Measurements from ENCODE around the gene PALM.

Gene PALM

DNA sequence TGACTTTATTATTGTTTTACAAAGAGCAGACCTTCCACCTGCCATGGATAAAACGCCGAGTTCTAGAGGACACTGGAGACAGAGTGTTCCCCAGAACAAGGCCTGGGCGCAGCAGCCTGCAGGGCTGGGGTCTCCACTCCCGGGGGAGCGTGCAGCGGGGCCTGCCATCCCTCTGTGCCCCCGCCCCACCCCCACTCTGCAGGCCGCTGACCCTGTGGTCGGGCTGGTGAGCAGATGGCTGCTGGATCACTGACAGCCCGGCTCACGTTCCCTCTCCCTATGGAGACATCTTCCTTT, 79.9 kb downstream of the PALM start:
- no peak overlapping the region for H3K27ac ChIP-seq
- TF ChIP-seq, protein P1, sequence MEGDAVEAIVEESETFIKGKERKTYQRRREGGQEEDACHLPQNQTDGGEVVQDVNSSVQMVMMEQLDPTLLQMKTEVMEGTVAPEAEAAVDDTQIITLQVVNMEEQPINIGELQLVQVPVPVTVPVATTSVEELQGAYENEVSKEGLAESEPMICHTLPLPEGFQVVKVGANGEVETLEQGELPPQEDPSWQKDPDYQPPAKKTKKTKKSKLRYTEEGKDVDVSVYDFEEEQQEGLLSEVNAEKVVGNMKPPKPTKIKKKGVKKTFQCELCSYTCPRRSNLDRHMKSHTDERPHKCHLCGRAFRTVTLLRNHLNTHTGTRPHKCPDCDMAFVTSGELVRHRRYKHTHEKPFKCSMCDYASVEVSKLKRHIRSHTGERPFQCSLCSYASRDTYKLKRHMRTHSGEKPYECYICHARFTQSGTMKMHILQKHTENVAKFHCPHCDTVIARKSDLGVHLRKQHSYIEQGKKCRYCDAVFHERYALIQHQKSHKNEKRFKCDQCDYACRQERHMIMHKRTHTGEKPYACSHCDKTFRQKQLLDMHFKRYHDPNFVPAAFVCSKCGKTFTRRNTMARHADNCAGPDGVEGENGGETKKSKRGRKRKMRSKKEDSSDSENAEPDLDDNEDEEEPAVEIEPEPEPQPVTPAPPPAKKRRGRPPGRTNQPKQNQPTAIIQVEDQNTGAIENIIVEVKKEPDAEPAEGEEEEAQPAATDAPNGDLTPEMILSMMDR (conservative IDR thresholded peaks at IDR 0.05): no peak
- TF ChIP-seq ZFX (IDR thresholded peaks at IDR 0.05): no peak

DNA sequence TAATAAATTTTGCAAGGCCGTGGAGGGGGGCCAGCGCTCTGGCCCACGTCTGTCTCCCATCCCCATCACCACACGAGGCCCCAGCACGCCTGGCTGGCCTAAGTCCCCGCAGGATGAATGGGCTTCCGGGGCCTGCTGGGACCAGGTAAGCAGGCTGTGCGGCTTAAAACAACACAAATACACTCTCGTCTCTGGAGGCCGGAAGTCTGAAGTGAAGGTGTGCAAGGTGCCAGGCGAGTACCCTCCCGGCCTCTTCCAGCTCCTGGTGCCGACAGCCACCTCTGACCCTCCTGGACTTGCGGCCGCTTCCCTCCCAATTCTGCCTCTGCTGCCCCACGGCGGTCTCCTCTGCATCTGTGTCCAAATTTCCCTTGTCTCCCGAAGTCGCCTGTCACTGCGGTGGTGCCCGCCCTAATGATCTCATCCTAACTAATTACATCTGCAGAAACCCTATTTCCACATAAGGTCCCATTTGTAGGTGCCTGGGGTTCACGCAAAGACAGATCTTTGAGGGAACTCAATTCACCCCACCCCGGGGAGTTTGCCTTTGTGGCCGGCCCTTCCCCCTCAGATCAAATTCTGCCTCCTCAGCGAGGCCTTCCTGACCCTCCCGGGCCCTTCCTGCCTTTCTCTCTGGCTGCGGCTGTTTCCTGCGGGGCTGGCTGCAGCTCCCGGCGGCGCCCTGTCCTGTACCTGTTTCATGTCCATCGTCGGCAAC, 80.4 kb downstream of the PALM start:
- H3K27ac ChIP-seq: no peak overlapping the region
- no peak for TF ChIP-seq ZFX (IDR thresholded peaks at IDR 0.05)
- TF ChIP-seq, protein P1 (conservative IDR thresholded peaks at IDR 0.05): no peak

DNA sequence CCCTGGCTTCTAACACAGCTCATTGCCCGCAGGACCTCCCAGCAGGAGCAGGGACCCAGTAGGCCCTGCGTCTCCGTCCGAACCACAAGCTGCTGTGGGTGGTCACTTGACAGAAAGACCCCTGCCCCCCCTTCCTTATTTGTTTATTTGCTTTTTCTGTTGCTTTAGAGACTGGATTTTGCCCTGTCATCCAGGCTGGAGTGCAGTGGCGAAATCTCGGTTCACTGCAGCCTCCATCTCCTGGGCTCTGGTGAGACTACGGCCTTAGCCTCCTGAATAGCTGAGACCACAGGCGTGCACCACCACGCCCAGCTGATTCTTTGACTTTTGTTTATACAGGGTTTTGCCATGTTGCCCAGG, 80.9 kb downstream of the PALM start:
- no peak for TF ChIP-seq ZFX (IDR thresholded peaks at IDR 0.05)
- H3K27ac ChIP-seq: no peak overlapping the region

DNA sequence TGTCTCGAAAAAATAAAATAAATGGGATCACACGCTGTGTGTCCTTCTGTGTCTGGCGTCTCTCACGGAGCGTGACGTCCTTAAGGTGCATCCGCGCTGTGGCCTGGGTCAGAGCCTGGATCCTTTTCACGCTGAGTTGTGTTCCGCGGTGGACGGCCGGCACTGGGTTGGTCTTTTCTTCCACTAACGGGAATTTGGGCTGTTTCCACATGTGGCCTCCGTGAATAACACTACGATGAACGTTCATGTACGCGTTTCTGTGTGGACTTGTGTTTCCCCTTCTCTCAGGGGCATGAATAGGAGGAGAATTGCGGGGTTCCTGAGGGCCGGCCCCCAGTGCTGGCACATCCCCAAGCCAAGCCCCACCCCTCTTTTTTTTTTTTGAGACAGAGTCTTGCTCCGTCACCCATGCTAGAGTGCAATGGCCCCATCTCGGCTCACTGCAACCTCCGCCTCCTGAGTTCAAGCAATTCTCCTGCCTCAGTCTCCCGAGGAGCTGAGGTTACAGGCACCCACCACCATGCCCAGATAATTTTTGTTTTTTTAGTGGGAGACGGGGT, 82.4 kb downstream of the PALM start:
- no peak for TF ChIP-seq ZFX (IDR thresholded peaks at IDR 0.05)
- TF ChIP-seq, protein P1 (conservative IDR thresholded peaks at IDR 0.05): no peak

DNA sequence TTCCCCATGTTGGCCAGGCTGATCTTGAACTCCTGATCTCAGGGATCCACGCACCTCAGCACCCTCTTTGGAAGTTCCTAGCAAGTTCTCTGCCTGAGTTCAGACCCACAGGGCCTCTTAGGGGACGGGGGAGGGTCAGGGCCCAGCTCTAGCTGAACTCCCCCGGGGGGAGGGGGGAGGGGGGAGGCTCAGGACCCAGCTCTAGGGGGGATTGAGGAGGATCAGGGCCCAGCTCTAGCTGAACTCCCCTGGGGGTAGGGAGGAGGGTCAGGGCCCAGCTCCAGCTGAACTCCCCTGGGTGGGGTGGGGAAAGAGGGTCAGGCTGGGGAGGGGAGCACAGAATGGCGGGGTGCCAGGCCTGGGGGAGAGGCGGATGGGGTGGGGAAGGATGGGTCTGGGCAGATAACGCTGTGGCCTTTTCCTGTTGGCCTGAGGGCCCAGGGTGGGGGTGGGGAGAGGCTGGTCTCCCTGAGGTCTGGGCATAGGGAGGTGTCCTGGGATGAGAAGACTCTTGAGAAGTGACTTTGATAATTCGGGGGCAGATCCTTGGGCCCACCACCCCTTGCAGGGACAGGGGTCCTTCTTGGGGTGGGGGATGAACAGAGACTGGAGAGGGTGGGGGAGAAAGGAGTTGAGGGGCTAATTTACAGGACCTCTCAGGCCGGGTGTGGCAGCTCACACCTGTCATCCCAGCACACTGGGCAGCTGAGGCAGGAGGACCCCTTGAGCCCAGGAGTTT, 83.0 kb downstream of the PALM start:
- H3K27ac ChIP-seq: no peak overlapping the region
- TF ChIP-seq ZFX (IDR thresholded peaks at IDR 0.05): no peak
- TF ChIP-seq, protein P1 (conservative IDR thresholded peaks at IDR 0.05): no peak

More for the DNA sequence above, 82.4 kb downstream of the PALM start:
- no peak overlapping the region for H3K27ac ChIP-seq

DNA sequence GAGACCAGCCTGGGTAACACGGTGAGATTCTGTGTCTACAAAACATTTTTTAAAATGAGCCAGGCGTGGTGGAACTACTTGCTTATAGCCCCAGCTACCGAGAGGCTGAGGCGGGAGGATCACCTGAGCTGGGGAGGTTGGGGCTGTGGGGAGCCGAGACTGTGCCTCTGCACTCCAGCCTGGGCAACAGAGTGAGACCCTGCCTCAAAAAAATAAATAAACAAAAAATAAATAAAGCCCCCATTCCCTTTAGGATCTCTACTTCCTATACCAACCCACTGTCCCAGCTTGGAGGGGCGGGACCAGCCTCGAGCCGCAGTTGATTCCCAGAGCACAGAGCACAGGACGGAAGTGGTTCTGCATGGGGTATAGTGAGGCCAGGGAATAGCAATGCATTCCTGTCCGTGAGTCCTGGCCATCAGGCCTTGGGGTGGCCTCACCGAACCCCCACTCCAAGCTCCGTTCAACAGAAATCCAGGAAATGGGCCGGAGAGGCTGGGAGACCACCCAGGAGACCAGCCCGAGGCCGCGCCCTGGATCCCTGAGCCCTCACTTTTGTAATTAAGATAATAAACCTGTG, 83.7 kb downstream of the PALM start:
- H3K27ac ChIP-seq: no peak overlapping the region
- no peak for TF ChIP-seq ZFX (IDR thresholded peaks at IDR 0.05)
- TF ChIP-seq, protein P1 (conservative IDR thresholded peaks at IDR 0.05): no peak

DNA sequence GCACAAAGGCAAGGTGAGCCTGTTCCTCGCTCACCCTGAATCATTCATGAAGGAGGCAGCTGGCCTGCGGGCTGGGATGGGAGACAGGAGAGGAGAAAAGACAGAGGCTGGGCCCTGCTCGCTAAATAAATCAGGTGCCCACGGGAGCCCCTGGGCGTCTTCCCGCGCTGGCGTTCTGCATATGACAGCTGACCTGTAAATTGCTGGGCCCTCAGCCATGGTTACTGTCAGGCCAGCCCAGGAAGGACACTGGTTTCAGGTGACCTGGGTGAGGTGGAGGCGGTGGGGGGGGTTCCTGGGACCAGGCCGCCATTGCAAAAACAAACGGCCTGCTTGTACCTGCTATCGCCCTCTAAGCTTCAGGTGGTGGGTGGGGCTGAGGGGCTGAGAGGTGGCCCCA, 85.1 kb downstream of the PALM start:
- no peak overlapping the region for H3K27ac ChIP-seq
- TF ChIP-seq, protein P1 (conservative IDR thresholded peaks at IDR 0.05): no peak
- no peak for TF ChIP-seq ZFX (IDR thresholded peaks at IDR 0.05)

Data from C4-2B (cell line).